DMS153 (cell line): ENCODE data around the gene BMPER.

Experiments
- DNase-seq: peaks from one replicate; lab custom pipeline; 2025; lab: John Stamatoyannopoulos, UW

BMPER gene

GRCh38 chr7:34184466-34184865 is 279.1 kb downstream of the BMPER start:
- no peak for DNase-seq

- DNase-seq = no peak
Observed at GRCh38 chr7:34187798-34188307, 282.5 kb downstream of the BMPER start.

- DNase-seq = no peak
Observed at GRCh38 chr7:34189031-34189430, 283.7 kb downstream of the BMPER start.

GRCh38 chr7:34190299-34190698 is 285.0 kb downstream of the BMPER start:
- no peak for DNase-seq

- no peak for DNase-seq
Observed at GRCh38 chr7:34191162-34191561, 285.8 kb downstream of the BMPER start.

- DNase-seq = no peak
Observed at GRCh38 chr7:34191771-34192479, 286.6 kb downstream of the BMPER start.

- no peak for DNase-seq
Observed at GRCh38 chr7:34192906-34193305, 287.6 kb downstream of the BMPER start.

- no peak for DNase-seq
Observed at GRCh38 chr7:34198231-34198641, 292.9 kb downstream of the BMPER start.
